HFF-Myc (cell line): ENCODE measurements around the gene SRP14.
"Not testable (repeated sequence)": the region's sequence is repeated elsewhere in the genome, so short reads cannot be mapped to it uniquely, and the experiment has no call there.

ENCODE experiments used
- DNase-seq: peaks from one replicate; pipeline ENCODE4 v3.0.0-alpha.2; 2011; ENCODE audit warnings: low read depth; ENCODE audit errors: extremely low read depth
- H3K4me3 ChIP-seq: replicated peaks from 2 replicates; pipeline ENCODE4 v1.5.1; 2011; ENCODE audit warnings: low read depth, mild to moderate bottlenecking, control low read depth, low read length
- CTCF ChIP-seq: IDR thresholded peaks from 2 replicates; pipeline ENCODE4 v1.5.1; 2012; ENCODE audit warnings: mild to moderate bottlenecking, low read depth, low read length, control low read depth; ENCODE audit errors: missing control alignments

SRP14 gene

DNA sequence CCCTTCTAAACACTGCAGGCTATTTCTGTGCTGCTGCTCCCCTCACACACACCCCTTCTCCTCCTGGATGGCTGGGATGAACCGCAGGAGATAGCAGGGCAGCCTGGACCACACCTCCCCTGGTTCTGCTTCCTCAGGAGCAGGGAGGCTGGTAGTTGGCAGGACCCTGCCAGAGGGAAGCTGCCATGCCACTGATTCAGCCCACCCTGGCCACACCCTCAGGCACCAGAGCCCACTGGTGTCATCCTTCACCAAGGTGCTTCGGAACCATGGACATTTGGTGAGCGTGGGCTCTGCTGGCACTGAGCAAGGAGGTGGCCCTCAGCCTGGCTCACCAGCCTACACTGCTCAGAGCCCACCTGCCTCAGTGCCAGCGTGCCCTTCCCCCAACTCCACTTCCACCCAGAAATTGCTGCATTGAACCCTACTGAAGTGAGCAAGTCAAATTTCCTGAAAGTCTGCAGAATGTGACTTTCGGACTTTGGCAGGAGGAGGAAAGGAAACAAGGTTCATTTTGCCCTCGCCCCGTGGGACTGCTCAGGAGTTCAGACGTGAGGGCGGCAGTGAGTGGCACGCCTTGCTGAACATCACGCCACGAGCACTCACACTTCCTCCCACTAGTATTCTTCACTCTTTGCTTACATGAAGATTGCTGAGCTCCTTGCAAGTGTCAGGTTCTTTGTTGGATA is 43.4 kb upstream of the SRP14 start:
- no peak for TF ChIP-seq CTCF
- no peak overlapping the region; the same call in 1 of the 2 replicates for H3K4me3 ChIP-seq
- no peak for DNase-seq

GRCh38 chr15:40081691-40082194 is 42.8 kb upstream of the SRP14 start:
- H3K4me3 ChIP-seq = peak overlapping the region; percentile 14; the same call in 1 of the 2 replicates
- no peak for DNase-seq
- TF ChIP-seq CTCF = no peak

DNA sequence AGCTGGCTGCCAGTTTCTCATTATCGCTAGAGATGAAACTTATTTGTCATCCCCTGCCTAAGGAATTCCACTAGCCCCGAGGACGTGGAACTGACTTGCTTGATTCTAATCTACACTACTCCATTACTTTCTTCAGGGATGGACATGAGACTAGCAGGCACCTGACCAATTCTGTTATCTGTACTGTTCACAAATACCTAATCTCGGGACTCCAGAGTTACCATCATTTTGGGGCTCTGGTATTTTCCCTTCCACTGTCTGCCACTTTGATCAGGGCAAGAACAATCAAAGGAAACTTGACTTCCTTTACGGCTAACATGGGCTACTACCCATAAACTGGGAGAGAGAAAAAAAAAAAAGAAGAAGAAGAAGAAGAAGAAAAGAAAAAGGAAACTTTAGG is 41.9 kb upstream of the SRP14 start:
- H3K4me3 ChIP-seq = no peak overlapping the region
- no peak for TF ChIP-seq CTCF
- no peak for DNase-seq

DNA sequence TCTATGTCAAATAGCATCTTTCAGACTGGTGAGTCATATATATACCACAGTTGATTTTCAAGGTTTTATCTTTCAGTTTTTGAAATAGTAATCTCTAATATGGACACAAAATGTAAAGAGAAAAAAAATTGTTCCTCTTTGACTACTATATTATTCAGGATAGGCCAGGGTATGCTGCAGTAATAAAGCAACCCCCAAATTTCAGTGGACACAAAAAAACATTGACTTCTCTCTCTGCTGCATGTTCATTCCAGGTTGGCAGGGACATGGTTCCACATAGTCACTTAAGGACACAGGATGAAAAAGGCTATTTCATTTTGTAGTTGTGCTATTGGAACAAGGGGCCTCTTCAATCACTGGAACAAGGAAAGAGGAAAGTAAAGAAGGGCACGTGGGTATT is 41.1 kb upstream of the SRP14 start:
- H3K4me3 ChIP-seq = no peak overlapping the region
- no peak for DNase-seq
- no peak for TF ChIP-seq CTCF

DNA sequence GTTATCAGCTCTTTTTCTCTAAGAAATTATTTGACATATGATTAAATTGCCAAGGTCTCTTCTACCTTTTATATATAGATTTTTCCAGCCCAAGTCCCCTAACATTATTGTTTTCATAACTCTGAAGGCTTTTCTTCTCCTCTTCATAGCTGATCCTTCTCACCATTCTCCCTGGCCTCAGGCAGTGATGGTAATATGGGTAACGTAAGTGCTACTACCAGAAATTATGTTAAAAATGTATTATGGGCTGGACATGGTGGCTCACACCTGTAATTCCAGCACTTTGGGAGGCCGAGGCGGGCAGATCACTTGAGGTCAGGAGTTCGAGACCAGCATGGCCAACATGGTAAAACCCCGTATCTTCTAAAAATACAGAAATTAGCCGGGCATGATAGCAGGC is 40.5 kb upstream of the SRP14 start:
- TF ChIP-seq CTCF = no peak
- DNase-seq = no peak
- no peak overlapping the region for H3K4me3 ChIP-seq

DNA sequence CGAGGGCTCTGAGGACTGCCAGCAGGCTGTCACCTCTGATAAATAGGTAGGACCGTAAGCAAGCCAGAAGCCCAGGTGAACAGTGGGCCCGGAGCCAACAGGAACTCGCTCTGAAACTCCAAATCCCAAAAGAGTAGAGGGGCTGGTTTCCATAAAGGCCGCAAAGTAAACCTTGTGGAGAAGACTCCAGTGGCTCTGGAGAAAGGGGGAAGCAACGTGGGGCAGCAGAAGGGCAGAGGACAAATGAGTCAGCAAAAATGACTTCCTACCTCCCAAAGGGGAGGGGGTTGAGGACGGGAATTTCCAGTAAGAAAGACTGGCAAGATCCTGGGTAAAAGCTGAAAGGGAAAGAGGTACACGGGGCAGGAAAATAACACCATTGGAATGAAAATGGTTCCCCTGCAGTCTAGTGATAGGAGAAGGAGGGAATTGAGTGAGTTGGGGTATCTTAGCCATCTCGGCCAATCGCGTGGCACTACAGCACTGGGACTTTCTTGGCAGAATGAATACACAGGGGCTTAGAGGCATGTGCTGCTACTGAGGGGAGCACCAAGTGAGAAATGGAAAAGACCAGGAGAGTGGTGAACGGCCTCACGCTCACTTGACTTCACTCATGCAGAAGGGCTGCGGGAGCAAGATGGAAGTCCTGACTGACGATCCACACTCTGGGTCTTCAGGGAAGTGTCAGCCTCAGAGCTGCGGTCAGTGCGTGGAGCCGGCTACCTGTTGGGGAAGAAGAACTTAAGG is 36.5 kb upstream of the SRP14 start:
- no peak for DNase-seq
- no peak overlapping the region for H3K4me3 ChIP-seq
- no peak for TF ChIP-seq CTCF

DNA sequence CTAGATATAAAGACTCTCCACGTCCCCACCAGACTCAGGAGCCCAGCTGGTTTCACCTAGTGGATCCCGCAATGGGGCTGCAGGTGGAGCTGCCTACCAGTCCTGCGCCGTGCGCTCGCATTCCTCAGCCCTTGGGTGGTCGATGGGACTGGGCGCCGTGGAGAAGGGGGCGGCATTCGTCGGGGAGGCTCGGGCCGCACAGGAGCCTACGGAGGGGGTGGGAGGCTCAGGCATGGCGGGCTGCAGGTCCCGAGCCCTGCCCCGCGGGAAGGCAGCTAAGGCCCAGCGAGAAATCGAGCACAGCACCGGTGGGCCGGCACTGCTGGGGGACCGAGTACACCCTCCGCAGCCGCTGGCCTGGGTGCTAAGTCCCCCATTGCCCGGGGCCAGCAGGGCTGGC is 35.7 kb upstream of the SRP14 start:
- not testable (repeated sequence) for DNase-seq, H3K4me3 ChIP-seq

- not testable (repeated sequence) for DNase-seq, H3K4me3 ChIP-seq
Observed at GRCh38 chr15:40073716-40074490, 34.9 kb upstream of the SRP14 start.
